DND-41 (cell line): ENCODE data around the gene SLC26A6.

ENCODE experiments used
- CTCF ChIP-seq: IDR thresholded peaks from 2 replicates; pipeline ENCODE4 v1.5.1; 2012; ENCODE audit warnings: borderline replicate concordance, low read length, moderate library complexity, mild to moderate bottlenecking; ENCODE audit not compliant: poor library complexity, severe bottlenecking; ENCODE audit errors: extremely low read depth
- EZH2 ChIP-seq: IDR thresholded peaks from 3 replicates; pipeline ENCODE4 v1.6.1; 2012; ENCODE audit warnings: borderline replicate concordance, low read depth, mild to moderate bottlenecking, moderate library complexity, low read length, inconsistent platforms; ENCODE audit not compliant: severe bottlenecking

DNA sequence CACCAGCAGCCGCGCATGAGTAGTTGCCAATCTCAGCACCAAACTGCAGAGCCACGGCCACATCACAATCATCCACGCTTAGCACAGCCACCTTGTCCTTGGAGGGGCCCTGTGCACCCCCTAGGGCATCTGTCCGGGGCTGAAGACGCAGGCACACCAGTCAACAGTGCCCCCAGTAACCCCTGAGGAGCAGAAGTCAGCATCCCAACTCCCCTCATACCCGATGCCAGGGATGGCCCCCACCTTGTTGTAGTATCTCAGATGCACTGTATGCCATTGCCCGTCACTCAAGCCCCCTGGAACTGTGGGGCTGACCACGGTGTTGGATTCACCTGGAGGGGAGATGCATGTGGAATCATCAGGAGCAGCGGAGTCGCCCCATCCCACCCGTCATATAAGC, 19.8 kb upstream of the SLC26A6 start:
- TF ChIP-seq CTCF (no peak), EZH2 (no peak)
